Smooth muscle cell (in vitro differentiated cells): Measurements from ENCODE around the gene IGF2BP3. TPM values are rescaled to one million over a fixed set of nuclear protein-coding genes. Genes with fewer than 3 reads are reported as not detected.
A peak's percentile ranks its signal among the peaks of the same experiment; 100 is the strongest.

ENCODE experiments used
- DNase-seq: peaks from one replicate; lab custom pipeline; 2025; ENCODE audit not compliant: unreplicated experiment; lab: John Stamatoyannopoulos, UW
- H2AFZ ChIP-seq: fragments of 200-600 bp; sonication (generic); 2 replicates; pipeline ENCODE4 v1.6.0; 2016; ENCODE audit warnings: antibody characterized with exemption, low read depth, mild to moderate bottlenecking
- H3F3A ChIP-seq: fragments of 200-600 bp; sonication (generic); 2 replicates; pipeline ENCODE4 v1.6.0; 2017; ENCODE audit warnings: antibody characterized with exemption, low read depth
- H3K27ac ChIP-seq: fragments of 200-600 bp; sonication (generic); 2 replicates; pipeline ENCODE4 v1.5.1; 2016; ENCODE audit warnings: low read depth, mild to moderate bottlenecking
- H3K27me3 ChIP-seq: fragments of 200-600 bp; sonication (generic); 2 replicates; pipeline ENCODE4 v1.6.1; 2016; ENCODE audit warnings: low read depth, mild to moderate bottlenecking
- H3K36me3 ChIP-seq: fragments of 200-600 bp; sonication (generic); 2 replicates; pipeline ENCODE4 v1.5.1; 2016; ENCODE audit warnings: low read depth
- H3K4me1 ChIP-seq: fragments of 200-600 bp; sonication (generic); 2 replicates; pipeline ENCODE4 v1.5.1; 2016; ENCODE audit warnings: low read depth
- H3K4me2 ChIP-seq: fragments of 200-600 bp; sonication (generic); 2 replicates; pipeline ENCODE4 v1.6.0; 2016; ENCODE audit warnings: mild to moderate bottlenecking
- H3K4me3 ChIP-seq: fragments of 200-600 bp; sonication (generic); 2 replicates; pipeline ENCODE4 v1.5.1; 2016; ENCODE audit warnings: mild to moderate bottlenecking
- H3K79me2 ChIP-seq: fragments of 200-600 bp; sonication (generic); 2 replicates; pipeline ENCODE4 v1.6.0; 2016; ENCODE audit warnings: low read depth, mild to moderate bottlenecking
- H3K9ac ChIP-seq: fragments of 200-600 bp; sonication (generic); 2 replicates; pipeline ENCODE4 v1.6.0; 2016; ENCODE audit warnings: low read depth
- H3K9me3 ChIP-seq: fragments of 200-600 bp; sonication (generic); replicated peaks from 2 replicates; pipeline ENCODE4 v1.5.1; 2016; ENCODE audit warnings: low read depth
- H4K20me1 ChIP-seq: fragments of 200-600 bp; sonication (generic); 2 replicates; pipeline ENCODE4 v1.6.0; 2016; ENCODE audit warnings: low read depth
- CTCF ChIP-seq: fragments of 200-600 bp; sonication (generic); IDR thresholded peaks from 2 replicates; pipeline ENCODE4 v1.5.1; 2017; ENCODE audit warnings: borderline replicate concordance, mild to moderate bottlenecking, antibody characterized with exemption; ENCODE audit not compliant: insufficient read depth, poor library complexity, severe bottlenecking
- WGBS: methylation state at CpG from one replicate; pipeline ENCODE4 v1.1.7; 2016; ENCODE audit warnings: low lambda C conversion rate; 5-methylcytosine and 5-hydroxymethylcytosine counted together
- polyA plus RNA-seq: library from polyadenylated mRNA; unstranded; fragments of >200 nt; fragmentation: Nextera tagmentation; extraction: Ambion mirVana; gene quantifications from 2 replicates; pipeline ENCODE4 v1.2.1, GENCODE V29; 2016
- total RNA-seq: library from RNA; depleted of rRNA; stranded (reverse); fragments of >200 nt; gene quantifications from 2 replicates; pipeline ENCODE4 v1.2.3, GENCODE V29; 2014

The IGF2BP3 gene
- total and polyA plus RNA-seq, 2 experiments from 2014 or later, result 7.9 to 35.2 TPM

GRCh38 chr7:23462846-23463245, 7.4 kb downstream of the IGF2BP3 start:
- H3K4me3 ChIP-seq, result peak overlapping the region; percentile 3
- peak overlapping the region; percentile 2 for H3K27ac ChIP-seq
- no peaks in the 10 kb centered on the region for H3K9me3 ChIP-seq
- peak overlapping the region; percentile 43 for H3K4me2 ChIP-seq
- peaks cover 5% of the 10 kb centered on the region for H3F3A ChIP-seq
- no peak for DNase-seq
- H2AFZ ChIP-seq, result no peak overlapping the region
- H3K27me3 ChIP-seq, result no peaks in the 10 kb centered on the region
- H3K79me2 ChIP-seq, result peaks cover 97% of the 10 kb centered on the region
- WGBS, result 14% methylated on average over 2 of the region's 2 CpGs
- H4K20me1 ChIP-seq, result peaks cover 91% of the 10 kb centered on the region
- no peaks in the 10 kb centered on the region for H3K36me3 ChIP-seq
- peak; percentile 20 for TF ChIP-seq CTCF
- no peak overlapping the region for H3K9ac ChIP-seq
- H3K4me1 ChIP-seq, result peaks cover 40% of the 10 kb centered on the region

- Histone ChIP-seq H3K36me3 (no peaks in the 10 kb centered on the region), H2AFZ (no peak overlapping the region), H3K9me3 (no peaks in the 10 kb centered on the region), H3F3A (no peaks in the 10 kb centered on the region), H3K9ac (no peak overlapping the region), H3K4me3 (no peak overlapping the region), H3K79me2 (peaks cover 95% of the 10 kb centered on the region), H3K27ac (no peak overlapping the region), H3K4me1 (peaks cover 4% of the 10 kb centered on the region), H4K20me1 (peaks cover 85% of the 10 kb centered on the region), H3K4me2 (no peak overlapping the region), H3K27me3 (no peaks in the 10 kb centered on the region)
- 96% methylated on average over 3 of the region's 3 CpGs for WGBS
- no peak for DNase-seq
- TF ChIP-seq CTCF, result no peak
Measured at GRCh38 chr7:23458044-23458443, 12.2 kb downstream of the IGF2BP3 start.

- H3K27me3 ChIP-seq, result no peaks in the 10 kb centered on the region
- peak overlapping the region; percentile 14 for H3K4me3 ChIP-seq
Measured at GRCh38 chr7:23456093-23456492, 14.2 kb downstream of the IGF2BP3 start.

More at GRCh38 chr7:23456093-23456492, 14.2 kb downstream of the IGF2BP3 start:
- H3K4me2 ChIP-seq, result peak overlapping the region; percentile 63
- no peaks in the 10 kb centered on the region for H3K4me1 ChIP-seq
- H2AFZ ChIP-seq, result no peak overlapping the region
- H3K79me2 ChIP-seq, result peaks cover 95% of the 10 kb centered on the region
- H3K9ac ChIP-seq, result no peak overlapping the region
- no peaks in the 10 kb centered on the region for H3K36me3 ChIP-seq
- no peak for TF ChIP-seq CTCF
- no peak overlapping the region for H3K27ac ChIP-seq
- no peaks in the 10 kb centered on the region for H3F3A ChIP-seq
- no peaks in the 10 kb centered on the region for H3K9me3 ChIP-seq
- DNase-seq, result no peak
- 93% methylated on average over 3 of the region's 3 CpGs for WGBS
- peaks cover 84% of the 10 kb centered on the region for H4K20me1 ChIP-seq
